IPS-18c (cell line): Measurements from ENCODE around the gene PHEX.

Source experiments
- H3K4me3 ChIP-seq: 2 replicates; pipeline ENCODE4 v1.7.0; 2013; ENCODE audit warnings: low read depth, mild to moderate bottlenecking, low read length, moderate library complexity; ENCODE audit not compliant: insufficient read depth
- H3K9me3 ChIP-seq: one replicate; pipeline ENCODE4 v1.6.1; 2013; ENCODE audit warnings: mild to moderate bottlenecking, low read length, moderate library complexity; ENCODE audit not compliant: control insufficient read depth, insufficient read depth

PHEX gene

GRCh38 chrX:22035236-22035635 is 3.1 kb downstream of the PHEX start:
- H3K9me3 ChIP-seq: no peaks in the 10 kb centered on the region
- H3K4me3 ChIP-seq: no peak overlapping the region

GRCh38 chrX:22037225-22037624 is 5.1 kb downstream of the PHEX start:
- no peaks in the 10 kb centered on the region for H3K9me3 ChIP-seq
- no peak overlapping the region for H3K4me3 ChIP-seq

GRCh38 chrX:22037911-22038537 is 5.9 kb downstream of the PHEX start:
- no peak overlapping the region for H3K4me3 ChIP-seq
- no peaks in the 10 kb centered on the region for H3K9me3 ChIP-seq

GRCh38 chrX:22039541-22039940 is 7.4 kb downstream of the PHEX start:
- Histone ChIP-seq H3K4me3 (no peak overlapping the region), H3K9me3 (no peaks in the 10 kb centered on the region)

GRCh38 chrX:22040184-22040583 is 8.1 kb downstream of the PHEX start:
- H3K4me3 ChIP-seq: no peak overlapping the region
- no peaks in the 10 kb centered on the region for H3K9me3 ChIP-seq

- H3K9me3 ChIP-seq: no peaks in the 10 kb centered on the region
- H3K4me3 ChIP-seq: no peak overlapping the region
These were observed 9.9 kb downstream of the PHEX start for GRCh38 chrX:22041907-22042530.

GRCh38 chrX:22043872-22044271 is 11.7 kb downstream of the PHEX start:
- H3K4me3 ChIP-seq: no peak overlapping the region
- no peaks in the 10 kb centered on the region for H3K9me3 ChIP-seq

- Histone ChIP-seq H3K4me3 (no peak overlapping the region), H3K9me3 (no peaks in the 10 kb centered on the region)
These were observed 15.3 kb downstream of the PHEX start for GRCh38 chrX:22047468-22047867.

GRCh38 chrX:22053481-22053880 is 21.4 kb downstream of the PHEX start:
- H3K9me3 ChIP-seq: no peaks in the 10 kb centered on the region
- no peak overlapping the region for H3K4me3 ChIP-seq

- Histone ChIP-seq H3K9me3 (peaks cover 2% of the 10 kb centered on the region), H3K4me3 (no peak overlapping the region)
These were observed 24.1 kb downstream of the PHEX start for GRCh38 chrX:22056235-22056634.

- Histone ChIP-seq H3K4me3 (no peak overlapping the region), H3K9me3 (peaks cover 2% of the 10 kb centered on the region)
These were observed 25.5 kb downstream of the PHEX start for GRCh38 chrX:22057667-22058066.

GRCh38 chrX:22059775-22060174 is 27.6 kb downstream of the PHEX start:
- Histone ChIP-seq H3K4me3 (no peak overlapping the region), H3K9me3 (peaks cover 2% of the 10 kb centered on the region)

GRCh38 chrX:22060415-22061280 is 28.5 kb downstream of the PHEX start:
- peaks cover 2% of the 10 kb centered on the region for H3K9me3 ChIP-seq
- H3K4me3 ChIP-seq: no peak overlapping the region

- Histone ChIP-seq H3K4me3 (no peak overlapping the region), H3K9me3 (peaks cover 2% of the 10 kb centered on the region)
These were observed 31.2 kb downstream of the PHEX start for GRCh38 chrX:22063284-22063683.

- Histone ChIP-seq H3K4me3 (no peak overlapping the region), H3K9me3 (no peaks in the 10 kb centered on the region)
These were observed 37.5 kb downstream of the PHEX start for GRCh38 chrX:22069586-22069985.

GRCh38 chrX:22073928-22074327 is 41.8 kb downstream of the PHEX start:
- Histone ChIP-seq H3K4me3 (no peak overlapping the region), H3K9me3 (no peaks in the 10 kb centered on the region)

- Histone ChIP-seq H3K9me3 (no peaks in the 10 kb centered on the region), H3K4me3 (no peak overlapping the region)
These were observed 46.0 kb downstream of the PHEX start for GRCh38 chrX:22078117-22078516.

GRCh38 chrX:22081475-22082092 is 49.5 kb downstream of the PHEX start:
- Histone ChIP-seq H3K4me3 (no peak overlapping the region), H3K9me3 (no peaks in the 10 kb centered on the region)
